HG03460 (cell line): ENCODE results near the gene NUP98.

Experiments used
- ATAC-seq: cut with Tn5 transposase; IDR thresholded peaks from one replicate; pipeline ENCODE4 v1.9.1; 2021; ENCODE audit not compliant: unreplicated experiment

The NUP98 gene

GRCh38 chr11:3797329-3798090 lies at the start of gene NUP98:
TSS of gene NUP98 (minus strand) at chr11:3797554. CDS start at chr11:3782117, 15,437 bp downstream.
- ATAC-seq: peak; percentile 87

- ATAC-seq: no peak
These were observed 48.3 kb upstream of the NUP98 start for GRCh38 chr11:3845670-3846069.

GRCh38 chr11:3845246-3845645 lies 47.9 kb upstream of the NUP98 start:
- no peak for ATAC-seq

GRCh38 chr11:3843326-3843725 lies 46.0 kb upstream of the NUP98 start:
- no peak for ATAC-seq

GRCh38 chr11:3841426-3842350 lies 44.3 kb upstream of the NUP98 start:
- peak; percentile 50 for ATAC-seq

GRCh38 chr11:3840870-3841425 lies 43.6 kb upstream of the NUP98 start, which contains the start of gene RHOG:
TSS of gene RHOG (minus strand) at chr11:3840959. CDS start at chr11:3828138, 12,821 bp downstream.
- peak; percentile 45 for ATAC-seq

- ATAC-seq: no peak
These were observed 42.9 kb upstream of the NUP98 start for GRCh38 chr11:3840004-3840869.

GRCh38 chr11:3838504-3838903 lies 41.1 kb upstream of the NUP98 start:
- ATAC-seq: no peak

- no peak for ATAC-seq
These were observed 40.4 kb upstream of the NUP98 start for GRCh38 chr11:3837793-3838192.

GRCh38 chr11:3836903-3837302 lies 39.5 kb upstream of the NUP98 start:
- no peak for ATAC-seq

GRCh38 chr11:3835751-3836150 lies 38.4 kb upstream of the NUP98 start:
- no peak for ATAC-seq

GRCh38 chr11:3834664-3835461 lies 37.5 kb upstream of the NUP98 start:
- no peak for ATAC-seq

GRCh38 chr11:3834349-3834663 lies 37.0 kb upstream of the NUP98 start:
- no peak for ATAC-seq

GRCh38 chr11:3833449-3833848 lies 36.1 kb upstream of the NUP98 start:
- no peak for ATAC-seq

- ATAC-seq: no peak
These were observed 35.5 kb upstream of the NUP98 start for GRCh38 chr11:3832816-3833215.

GRCh38 chr11:3831378-3832239 lies 34.3 kb upstream of the NUP98 start:
- ATAC-seq: no peak

GRCh38 chr11:3830730-3831129 lies 33.4 kb upstream of the NUP98 start:
- ATAC-seq: no peak

GRCh38 chr11:3830088-3830487 lies 32.7 kb upstream of the NUP98 start:
- no peak for ATAC-seq
